ENCODE measurements around the gene SBF2. TPM values are rescaled to one million over a fixed set of nuclear protein-coding genes. Genes with fewer than 3 reads are reported as not detected.

Gene SBF2
- total and polyA plus RNA-seq, 2 of the 13 experiments (the other 11 are each of a cell fraction or from before 2014, with no cell fraction given), result 24.0 to 45.8 TPM

DNA sequence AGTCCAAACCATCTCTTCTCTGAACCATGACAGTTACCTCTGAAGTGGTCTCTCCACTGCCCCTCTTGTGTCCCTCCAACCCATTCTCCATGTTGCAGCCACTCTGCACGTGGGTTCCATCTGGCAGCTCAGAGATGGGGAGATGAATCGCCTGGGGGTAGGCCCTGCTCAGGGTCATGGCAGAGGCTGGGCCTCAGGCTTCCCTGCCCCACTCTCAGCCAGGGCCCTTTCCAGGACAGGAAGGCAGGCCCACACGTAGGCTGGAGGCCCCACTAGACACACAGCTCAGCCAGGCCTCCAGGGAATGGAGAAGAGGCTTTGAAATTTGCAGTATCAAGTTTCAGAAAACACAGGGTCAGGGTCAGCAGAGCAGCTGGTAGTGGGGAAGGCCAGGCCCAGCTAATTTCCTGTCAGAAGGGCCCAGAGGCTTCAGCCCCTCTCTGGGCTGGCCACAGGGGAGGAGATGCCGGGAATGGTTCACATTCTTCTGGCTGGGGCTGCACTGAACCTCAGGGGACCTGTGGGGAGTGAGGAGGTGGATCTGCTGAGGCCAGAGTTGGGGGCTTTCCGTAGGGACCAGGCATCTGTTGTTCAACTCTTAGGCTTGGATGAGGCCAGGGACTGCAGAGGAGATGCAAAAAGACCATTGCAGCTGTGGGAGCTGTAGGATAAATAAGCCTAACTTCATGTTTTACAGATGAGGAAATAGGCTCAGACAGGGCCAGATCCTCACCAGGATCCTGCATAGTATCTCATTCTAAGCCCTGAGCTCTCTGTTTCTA lies 528.5 kb downstream of the SBF2 start (continued):
- TF ChIP-seq, protein P1, sequence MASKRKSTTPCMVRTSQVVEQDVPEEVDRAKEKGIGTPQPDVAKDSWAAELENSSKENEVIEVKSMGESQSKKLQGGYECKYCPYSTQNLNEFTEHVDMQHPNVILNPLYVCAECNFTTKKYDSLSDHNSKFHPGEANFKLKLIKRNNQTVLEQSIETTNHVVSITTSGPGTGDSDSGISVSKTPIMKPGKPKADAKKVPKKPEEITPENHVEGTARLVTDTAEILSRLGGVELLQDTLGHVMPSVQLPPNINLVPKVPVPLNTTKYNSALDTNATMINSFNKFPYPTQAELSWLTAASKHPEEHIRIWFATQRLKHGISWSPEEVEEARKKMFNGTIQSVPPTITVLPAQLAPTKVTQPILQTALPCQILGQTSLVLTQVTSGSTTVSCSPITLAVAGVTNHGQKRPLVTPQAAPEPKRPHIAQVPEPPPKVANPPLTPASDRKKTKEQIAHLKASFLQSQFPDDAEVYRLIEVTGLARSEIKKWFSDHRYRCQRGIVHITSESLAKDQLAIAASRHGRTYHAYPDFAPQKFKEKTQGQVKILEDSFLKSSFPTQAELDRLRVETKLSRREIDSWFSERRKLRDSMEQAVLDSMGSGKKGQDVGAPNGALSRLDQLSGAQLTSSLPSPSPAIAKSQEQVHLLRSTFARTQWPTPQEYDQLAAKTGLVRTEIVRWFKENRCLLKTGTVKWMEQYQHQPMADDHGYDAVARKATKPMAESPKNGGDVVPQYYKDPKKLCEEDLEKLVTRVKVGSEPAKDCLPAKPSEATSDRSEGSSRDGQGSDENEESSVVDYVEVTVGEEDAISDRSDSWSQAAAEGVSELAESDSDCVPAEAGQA (IDR thresholded peaks at IDR 0.05; ENCODE audit: low read depth), result 0 out of 2 replicates have a peak, but pooled peaks have one; percentile 32
- TF ChIP-seq, protein P1 (CRISPR knock-in tag; IDR thresholded peaks at IDR 0.05; ENCODE audit: borderline replicate concordance), result no peak; the same call in 1 of the 2 replicates
- TF ChIP-seq PBX2 (CRISPR knock-in tag; IDR thresholded peaks at IDR 0.05) (no peak), ETV5 (CRISPR knock-in tag; IDR thresholded peaks at IDR 0.05; ENCODE audit: borderline replicate concordance) (peak; percentile 90), ZNF546 (CRISPR knock-in tag; conservative IDR thresholded peaks at IDR 0.05) (peak; percentile 72; the same call in 1 of the 2 replicates), YY1 (IDR thresholded peaks at IDR 0.05; ENCODE audit: insufficient read depth, insufficient replicate concordance, low read depth, low read length) (peak; percentile 27), ADNP (CRISPR knock-in tag; IDR thresholded peaks at IDR 0.05) (peak; percentile 36; the same call in 1 of the 2 replicates), ZNF10 (CRISPR knock-in tag; IDR thresholded peaks at IDR 0.05; ENCODE audit: borderline replicate concordance, low read depth) (no peak), ZNF225 (CRISPR knock-in tag; IDR thresholded peaks at IDR 0.05) (no peak), THAP7 (CRISPR knock-in tag; IDR thresholded peaks at IDR 0.05) (peak; percentile 70), LBX2 (CRISPR knock-in tag; IDR thresholded peaks at IDR 0.05; ENCODE audit: borderline replicate concordance) (no peak), WIZ (CRISPR knock-in tag; IDR thresholded peaks at IDR 0.05) (no peak), ARID2 (CRISPR knock-in tag; IDR thresholded peaks at IDR 0.05; ENCODE audit: borderline replicate concordance) (0 out of 2 replicates have a peak, but pooled peaks have one; percentile 40), KMT2B (CRISPR knock-in tag; IDR thresholded peaks at IDR 0.05) (peak; percentile 63; the same call in 1 of the 2 replicates), CBFB (CRISPR knock-in tag; IDR thresholded peaks at IDR 0.05) (no peak), NR2F1 (CRISPR knock-in tag; IDR thresholded peaks at IDR 0.05) (peak; percentile 76 to 90; a peak in 3 of 4 replicates), ZNF12 (CRISPR knock-in tag; IDR thresholded peaks at IDR 0.05) (0 out of 2 replicates have a peak, but pooled peaks have one; percentile 44)
- TF ChIP-seq, protein P2, sequence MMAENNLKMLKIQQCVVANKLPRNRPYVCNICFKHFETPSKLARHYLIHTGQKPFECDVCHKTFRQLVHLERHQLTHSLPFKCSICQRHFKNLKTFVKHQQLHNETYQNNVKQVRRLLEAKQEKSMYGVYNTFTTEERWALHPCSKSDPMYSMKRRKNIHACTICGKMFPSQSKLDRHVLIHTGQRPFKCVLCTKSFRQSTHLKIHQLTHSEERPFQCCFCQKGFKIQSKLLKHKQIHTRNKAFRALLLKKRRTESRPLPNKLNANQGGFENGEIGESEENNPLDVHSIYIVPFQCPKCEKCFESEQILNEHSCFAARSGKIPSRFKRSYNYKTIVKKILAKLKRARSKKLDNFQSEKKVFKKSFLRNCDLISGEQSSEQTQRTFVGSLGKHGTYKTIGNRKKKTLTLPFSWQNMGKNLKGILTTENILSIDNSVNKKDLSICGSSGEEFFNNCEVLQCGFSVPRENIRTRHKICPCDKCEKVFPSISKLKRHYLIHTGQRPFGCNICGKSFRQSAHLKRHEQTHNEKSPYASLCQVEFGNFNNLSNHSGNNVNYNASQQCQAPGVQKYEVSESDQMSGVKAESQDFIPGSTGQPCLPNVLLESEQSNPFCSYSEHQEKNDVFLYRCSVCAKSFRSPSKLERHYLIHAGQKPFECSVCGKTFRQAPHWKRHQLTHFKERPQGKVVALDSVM (CRISPR knock-in tag; IDR thresholded peaks at IDR 0.05), result peak; percentile 95
